ENCODE data around the gene TRAK2.

- TF ChIP-seq, protein P1, sequence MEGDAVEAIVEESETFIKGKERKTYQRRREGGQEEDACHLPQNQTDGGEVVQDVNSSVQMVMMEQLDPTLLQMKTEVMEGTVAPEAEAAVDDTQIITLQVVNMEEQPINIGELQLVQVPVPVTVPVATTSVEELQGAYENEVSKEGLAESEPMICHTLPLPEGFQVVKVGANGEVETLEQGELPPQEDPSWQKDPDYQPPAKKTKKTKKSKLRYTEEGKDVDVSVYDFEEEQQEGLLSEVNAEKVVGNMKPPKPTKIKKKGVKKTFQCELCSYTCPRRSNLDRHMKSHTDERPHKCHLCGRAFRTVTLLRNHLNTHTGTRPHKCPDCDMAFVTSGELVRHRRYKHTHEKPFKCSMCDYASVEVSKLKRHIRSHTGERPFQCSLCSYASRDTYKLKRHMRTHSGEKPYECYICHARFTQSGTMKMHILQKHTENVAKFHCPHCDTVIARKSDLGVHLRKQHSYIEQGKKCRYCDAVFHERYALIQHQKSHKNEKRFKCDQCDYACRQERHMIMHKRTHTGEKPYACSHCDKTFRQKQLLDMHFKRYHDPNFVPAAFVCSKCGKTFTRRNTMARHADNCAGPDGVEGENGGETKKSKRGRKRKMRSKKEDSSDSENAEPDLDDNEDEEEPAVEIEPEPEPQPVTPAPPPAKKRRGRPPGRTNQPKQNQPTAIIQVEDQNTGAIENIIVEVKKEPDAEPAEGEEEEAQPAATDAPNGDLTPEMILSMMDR (IDR thresholded peaks at IDR 0.05): no peak
- TF ChIP-seq POLR2AphosphoS5 (IDR thresholded peaks at IDR 0.05) (no peak), POLR2A (IDR thresholded peaks at IDR 0.05) (no peak)
Measured at GRCh38 chr2:201415149-201415548, 36.1 kb downstream of the TRAK2 start.
